Activated naive CD8-positive, alpha-beta T cell treated with anti-CD3 and anti-CD28 coated beads, Interleukin-2, amount 50 U/mL, for 24 hours (primary cell): ENCODE measurements around the gene CACNA2D4.

Experiments
- ATAC-seq: fragments of 150-1000 bp; cut with Tn5 transposase; one replicate; pipeline ENCODE4 v1.10.0; 2021
- DNase-seq: peaks from one replicate; pipeline ENCODE4 v3.0.0; 2021
- H3K27ac Mint-ChIP-seq: one replicate; pipeline ENCODE4 v1.8.0; 2021; ENCODE audit warnings: mild to moderate bottlenecking, mixed read lengths
- H3K27me3 Mint-ChIP-seq: one replicate; pipeline ENCODE4 v1.8.0; 2021; ENCODE audit warnings: mixed read lengths
- H3K36me3 Mint-ChIP-seq: one replicate; pipeline ENCODE4 v1.8.0; 2021; ENCODE audit warnings: low read depth, mixed read lengths
- H3K4me1 Mint-ChIP-seq: one replicate; pipeline ENCODE4 v1.8.0; 2021; ENCODE audit warnings: mixed read lengths
- H3K4me3 Mint-ChIP-seq: one replicate; pipeline ENCODE4 v1.8.0; 2021; ENCODE audit warnings: mild to moderate bottlenecking, moderate library complexity, mixed read lengths
- H3K9me3 Mint-ChIP-seq: one replicate; pipeline ENCODE4 v1.8.0; 2021; ENCODE audit warnings: mixed read lengths

CACNA2D4 gene

DNA sequence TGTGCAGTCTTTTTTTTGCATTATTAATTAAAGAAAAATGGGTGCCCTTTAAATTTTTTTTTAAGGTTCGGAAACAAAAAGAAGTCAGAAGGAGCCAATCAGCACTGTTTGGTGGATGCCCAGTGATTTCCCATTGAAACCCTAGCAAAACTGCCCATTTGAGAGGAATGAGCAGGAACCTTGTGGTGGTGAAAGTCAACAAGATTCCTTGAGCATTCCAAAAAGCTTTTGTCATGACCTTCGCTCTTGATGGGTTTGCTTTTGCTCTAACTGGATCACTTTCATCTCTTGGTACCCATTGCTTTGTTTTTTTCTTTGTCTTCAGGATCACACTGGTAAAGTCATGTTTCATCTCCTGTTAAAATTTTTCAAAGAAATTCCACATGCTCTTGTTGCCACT, 173.5 kb downstream of the CACNA2D4 start:
- no peak overlapping the region for H3K27ac Mint-ChIP-seq
- H3K36me3 Mint-ChIP-seq, result peaks cover 47% of the 10 kb centered on the region
- H3K4me3 Mint-ChIP-seq, result no peak overlapping the region
- DNase-seq, result no peak
- no peak for ATAC-seq
- peaks cover 30% of the 10 kb centered on the region for H3K4me1 Mint-ChIP-seq
- H3K27me3 Mint-ChIP-seq, result no peaks in the 10 kb centered on the region
- H3K9me3 Mint-ChIP-seq, result peaks cover 28% of the 10 kb centered on the region
